ENCODE measurements around the gene SCGB1C2.

DNA sequence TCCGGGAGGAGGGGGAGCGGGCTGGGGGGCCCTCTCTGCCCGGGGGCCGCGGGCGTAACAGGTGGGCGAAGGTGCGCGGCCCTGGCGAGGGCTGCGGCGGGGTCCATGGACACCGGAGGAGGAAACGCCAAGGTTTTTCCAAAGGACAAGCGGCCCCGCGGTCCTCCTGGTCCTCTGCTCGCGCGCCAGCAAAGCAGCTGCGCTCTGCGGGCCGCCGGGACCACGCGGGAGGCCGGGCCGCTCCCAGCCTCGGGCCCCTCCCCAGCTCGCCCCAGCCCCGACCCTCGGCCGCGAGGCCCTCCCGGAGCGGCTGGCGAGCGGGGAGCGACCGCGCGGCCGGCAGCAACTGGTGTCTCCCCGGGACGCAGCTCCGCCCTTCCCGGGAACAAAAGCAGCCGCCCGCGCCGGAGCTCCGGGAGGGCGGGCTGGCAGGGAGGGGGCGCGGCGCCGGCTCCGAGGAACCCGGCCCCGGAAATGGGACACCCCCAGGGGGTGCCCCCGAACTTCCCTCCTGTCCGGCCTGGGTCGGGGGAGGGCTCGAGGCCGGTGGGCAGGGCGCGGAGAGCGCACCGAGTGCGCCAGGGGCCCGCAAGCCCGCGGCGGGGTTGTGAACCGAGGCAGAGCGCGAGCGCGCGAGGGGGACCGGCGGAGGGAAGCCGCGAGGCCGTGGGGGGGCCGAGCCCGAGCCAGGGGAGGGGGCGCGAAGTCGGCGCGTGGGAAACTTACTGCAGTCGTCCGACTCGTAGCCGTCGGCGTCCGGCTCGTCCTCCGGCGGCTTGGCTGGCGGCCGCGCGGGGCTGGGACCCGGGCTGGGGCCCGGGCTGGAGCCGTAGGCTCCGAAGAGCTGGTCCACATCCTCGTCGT lies 43.2 kb downstream of the SCGB1C2 start:
- TF ChIP-seq POLR2A (IDR thresholded peaks at IDR 0.05; ENCODE audit: low read depth, low read length): no peak
- no peak for TF ChIP-seq POLR2AphosphoS5 (IDR thresholded peaks at IDR 0.05; ENCODE audit: low read depth, low read length)
- TF ChIP-seq TAF1 (IDR thresholded peaks at IDR 0.05; ENCODE audit: borderline replicate concordance, low read depth, low read length): no peak
